CD4-positive, alpha-beta memory T cell (primary cell): ENCODE data around the gene NFATC3. TPM values are rescaled to one million over a fixed set of nuclear protein-coding genes. Genes with fewer than 3 reads are reported as not detected.
A peak's percentile ranks its signal among the peaks of the same experiment; 100 is the strongest.
"Not testable (repeated sequence)": the region's sequence is repeated elsewhere in the genome, so short reads cannot be mapped to it uniquely, and the experiment has no call there.

Source experiments
- CTCF ChIA-PET: fragments of 350-600 bp; sonication (Branson Sonifier 250); formaldehyde crosslinking; loops from one replicate; lab custom pipeline; 2021; ENCODE audit warnings: inconsistent platforms; ENCODE audit not compliant: partially characterized antibody; lab: Charles Lee
- POLR2A ChIA-PET: fragments of 350-600 bp; sonication (Branson Sonifier 250); formaldehyde crosslinking; loops from one replicate; lab custom pipeline; 2021; ENCODE audit not compliant: partially characterized antibody; lab: Charles Lee
- DNase-seq, 5 donors: peaks; one replicate each; pipeline versions ENCODE4 v3.0.0 to v3.0.0-alpha.2; 2020 to 2022; ENCODE audit warnings: mixed read lengths in 1 of 5
- H3K27ac ChIP-seq: one replicate; pipeline ENCODE4 v1.7.0; 2013; ENCODE audit warnings: low read depth, low read length
- H3K27me3 ChIP-seq: 2 replicates; pipeline ENCODE4 v1.7.0; 2013; ENCODE audit warnings: mild to moderate bottlenecking, low read length, moderate library complexity; ENCODE audit not compliant: insufficient read depth
- H3K36me3 ChIP-seq: 2 replicates; pipeline ENCODE4 v1.7.0; 2013; ENCODE audit warnings: mild to moderate bottlenecking, low read length, moderate library complexity; ENCODE audit not compliant: insufficient read depth
- H3K4me1 ChIP-seq: 2 replicates; pipeline ENCODE4 v1.7.0; 2013; ENCODE audit warnings: mild to moderate bottlenecking, low read length, moderate library complexity; ENCODE audit not compliant: insufficient read depth
- H3K4me3 ChIP-seq, 2 donors: one replicate each; pipeline ENCODE4 v1.7.0; 2013; ENCODE audit warnings: low read length in 2 of 2, mild to moderate bottlenecking in 1 of 2
- H3K9me3 ChIP-seq, 2 donors: one replicate each; pipeline ENCODE4 v1.7.0; 2013; ENCODE audit warnings: low read length in 2 of 2, control low read depth in 1 of 2; ENCODE audit not compliant: control insufficient read depth in 1 of 2
- H3K27ac Mint-ChIP-seq, 7 donors: one replicate each; pipeline ENCODE4 v1.8.0; 2020 to 2021; ENCODE audit warnings: mixed read lengths in 7 of 7, mild to moderate bottlenecking in 6 of 7, inconsistent platforms in 3 of 7, moderate library complexity in 3 of 7
- H3K27me3 Mint-ChIP-seq, 2 donors: one replicate each; pipeline ENCODE4 v1.8.0; 2020 to 2021; ENCODE audit warnings: mixed read lengths in 2 of 2
- H3K36me3 Mint-ChIP-seq, 2 donors: one replicate each; pipeline ENCODE4 v1.8.0; 2020 to 2021; ENCODE audit warnings: mixed read lengths in 2 of 2, inconsistent platforms in 1 of 2, mild to moderate bottlenecking in 1 of 2
- H3K4me1 Mint-ChIP-seq, 4 donors: one replicate each; pipeline ENCODE4 v1.8.0; 2020 to 2021; ENCODE audit warnings: mixed read lengths in 4 of 4, mild to moderate bottlenecking in 1 of 4
- H3K4me3 Mint-ChIP-seq, 8 donors: one replicate each; pipeline ENCODE4 v1.8.0; 2020 to 2021; ENCODE audit warnings: mixed read lengths in 8 of 8, mild to moderate bottlenecking in 7 of 8, moderate library complexity in 6 of 8, inconsistent platforms in 3 of 8
- H3K9me3 Mint-ChIP-seq, 8 donors: one replicate each; pipeline ENCODE4 v1.8.0; 2020 to 2021; ENCODE audit warnings: mixed read lengths in 8 of 8, mild to moderate bottlenecking in 5 of 8, inconsistent platforms in 3 of 8, moderate library complexity in 1 of 8
- intact Hi-C: fragments of 100-400 bp; cut with micrococcal nuclease; formaldehyde crosslinking; loops from one replicate; pipeline ENCODE4 v1.15.1; 2023
- polyA plus RNA-seq, 2 donors: library from polyadenylated mRNA; unstranded; fragments of 300-500 nt; fragmentation: Illumina TruSeq; gene quantifications; one replicate each; pipeline ENCODE4 v1.2.3, GENCODE V29; 2021
- total RNA-seq, 2 experiments: library from RNA; stranded (reverse); gene quantifications; one replicate each; pipeline ENCODE4 v1.2.3, GENCODE V29; 2021

NFATC3 gene
- total and polyA plus RNA-seq, 4 experiments from 2014 or later = 76.5 to 134 (median 111) TPM

DNA sequence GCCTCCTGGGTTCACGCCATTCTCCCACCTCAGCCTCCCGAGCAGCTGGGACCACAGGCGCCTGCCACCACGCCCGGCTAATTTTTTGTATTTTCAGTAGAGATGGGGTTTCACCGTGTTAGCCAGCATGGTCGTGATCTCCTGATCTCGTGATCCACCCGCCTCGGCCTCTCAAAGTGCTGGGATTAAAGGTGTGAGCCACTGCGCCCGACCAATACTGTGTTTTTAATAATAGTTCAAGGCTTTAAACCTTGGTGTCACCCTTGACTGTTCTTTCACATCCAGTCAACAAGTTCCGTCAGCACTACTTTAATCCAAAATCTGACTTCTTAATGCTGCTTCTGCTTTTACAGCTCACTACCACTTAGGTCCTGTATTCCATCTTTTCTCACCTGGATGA, 33.8 kb downstream of the NFATC3 start:
- Mint-ChIP-seq H3K4me1 (peaks cover 50 to 93% (median 74%) of the 10 kb centered on the region in 4 donors), H3K36me3 (peaks cover 3 to 14% of the 10 kb centered on the region in 2 donors), H3K4me3 (peak overlapping the region in 4 of 8 donors; percentile 6 to 67 (median 27)), H3K27ac (peak overlapping the region; percentile 0 to 90 (median 73))
- POLR2A ChIA-PET = interaction anchor here (1.0 kb wide), 1 partner anchor 13 kb away, joined by 5 read pairs; no protein-coding TSS in a partner anchor
- not testable (repeated sequence) for H3K36me3 ChIP-seq, H3K27me3 ChIP-seq, H3K4me3 ChIP-seq, H3K27me3 Mint-ChIP-seq, H3K27ac ChIP-seq, H3K9me3 Mint-ChIP-seq, H3K9me3 ChIP-seq, DNase-seq
- peaks cover 94% of the 10 kb centered on the region for H3K4me1 ChIP-seq
- CTCF ChIA-PET = interaction anchor here (0.9 to 4.5 kb wide), 3 partner anchors 20 to 46 kb away, joined by 4 to 35 read pairs (median 8); no protein-coding TSS in a partner anchor
- intact Hi-C loops = loop anchor here (10.0 kb wide), 1 partner anchor 54 kb away; no protein-coding TSS in a partner anchor

DNA sequence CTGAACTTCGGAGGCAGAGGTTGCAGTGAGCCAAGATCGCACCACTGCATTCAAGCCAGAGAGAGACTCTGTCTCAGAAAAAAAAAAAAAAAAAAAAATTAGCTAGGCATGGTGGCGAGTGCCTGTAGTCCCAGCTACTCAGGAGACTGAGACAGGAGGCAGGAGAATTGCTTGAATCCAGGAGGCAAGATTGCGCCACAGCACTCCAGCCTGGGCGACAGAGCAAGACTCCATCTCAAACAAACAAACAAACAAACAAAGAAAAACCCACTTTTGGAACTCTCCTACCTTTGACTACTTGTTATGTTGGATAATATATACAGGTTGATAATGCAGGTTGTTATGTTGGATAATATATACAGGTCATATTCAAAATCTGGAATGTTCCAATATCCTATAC, 35.3 kb downstream of the NFATC3 start:
- intact Hi-C loops, H3K36me3 ChIP-seq, H3K4me3 ChIP-seq, H3K27ac ChIP-seq, H3K9me3 Mint-ChIP-seq, H3K27me3 Mint-ChIP-seq, H3K27me3 ChIP-seq, DNase-seq, H3K9me3 ChIP-seq: not testable (repeated sequence)
- ChIA-PET POLR2A (interaction anchor here (1.0 kb wide), 2 partner anchors 12 to 91 kb away, joined by 3 read pairs; no protein-coding TSS in a partner anchor), CTCF (interaction anchor here (0.8 to 4.5 kb wide), 7 partner anchors 8 to 29 kb away, joined by 3 to 35 read pairs (median 5); no protein-coding TSS in a partner anchor)
- Mint-ChIP-seq H3K36me3 (peaks cover 7 to 16% of the 10 kb centered on the region in 2 donors), H3K4me1 (peaks cover 50 to 82% (median 68%) of the 10 kb centered on the region in 4 donors), H3K4me3 (peak overlapping the region in 5 of 8 donors; percentile 31 to 47 (median 36)), H3K27ac (peak overlapping the region in 4 of 7 donors; percentile 33 to 73 (median 41))
- H3K4me1 ChIP-seq = peaks cover 81% of the 10 kb centered on the region

DNA sequence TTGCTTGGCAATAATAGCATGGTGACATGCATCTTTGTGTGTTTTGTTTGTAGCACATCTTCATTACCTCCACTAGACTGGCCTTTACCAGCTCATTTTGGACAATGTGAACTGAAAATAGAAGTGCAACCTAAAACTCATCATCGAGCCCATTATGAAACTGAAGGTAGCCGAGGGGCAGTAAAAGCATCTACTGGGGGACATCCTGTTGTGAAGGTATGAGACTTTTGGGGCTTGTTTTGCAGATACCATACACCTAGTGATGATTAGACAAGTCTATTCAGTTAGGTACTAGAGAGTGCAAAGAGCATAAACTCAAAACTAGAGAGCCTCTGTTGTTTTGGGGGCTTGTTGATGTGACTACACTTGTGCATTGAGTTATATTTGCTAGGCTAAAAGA, 41.2 kb downstream of the NFATC3 start:
- Mint-ChIP-seq H3K27ac (peak overlapping the region in 6 of 7 donors; percentile 36 to 72 (median 60)), H3K4me1 (peaks cover 41 to 65% (median 53%) of the 10 kb centered on the region in 4 donors), H3K36me3 (peaks cover 17 to 41% of the 10 kb centered on the region in 2 donors), H3K4me3 (no peak overlapping the region), H3K27me3 (no peaks in the 10 kb centered on the region), H3K9me3 (no peaks in the 10 kb centered on the region)
- Histone ChIP-seq H3K36me3 (peaks cover 13% of the 10 kb centered on the region), H3K4me1 (peaks cover 47% of the 10 kb centered on the region), H3K27ac (no peak overlapping the region), H3K27me3 (no peaks in the 10 kb centered on the region), H3K4me3 (no peak overlapping the region), H3K9me3 (no peaks in the 10 kb centered on the region)
- intact Hi-C loops = no loop called here
- ChIA-PET POLR2A (no interaction called here), CTCF (interaction anchor here (2.7 kb wide), 1 partner anchor 42 kb away, joined by 6 read pairs; the partner anchor contains the start of gene NFATC3)
- no peak for DNase-seq

DNA sequence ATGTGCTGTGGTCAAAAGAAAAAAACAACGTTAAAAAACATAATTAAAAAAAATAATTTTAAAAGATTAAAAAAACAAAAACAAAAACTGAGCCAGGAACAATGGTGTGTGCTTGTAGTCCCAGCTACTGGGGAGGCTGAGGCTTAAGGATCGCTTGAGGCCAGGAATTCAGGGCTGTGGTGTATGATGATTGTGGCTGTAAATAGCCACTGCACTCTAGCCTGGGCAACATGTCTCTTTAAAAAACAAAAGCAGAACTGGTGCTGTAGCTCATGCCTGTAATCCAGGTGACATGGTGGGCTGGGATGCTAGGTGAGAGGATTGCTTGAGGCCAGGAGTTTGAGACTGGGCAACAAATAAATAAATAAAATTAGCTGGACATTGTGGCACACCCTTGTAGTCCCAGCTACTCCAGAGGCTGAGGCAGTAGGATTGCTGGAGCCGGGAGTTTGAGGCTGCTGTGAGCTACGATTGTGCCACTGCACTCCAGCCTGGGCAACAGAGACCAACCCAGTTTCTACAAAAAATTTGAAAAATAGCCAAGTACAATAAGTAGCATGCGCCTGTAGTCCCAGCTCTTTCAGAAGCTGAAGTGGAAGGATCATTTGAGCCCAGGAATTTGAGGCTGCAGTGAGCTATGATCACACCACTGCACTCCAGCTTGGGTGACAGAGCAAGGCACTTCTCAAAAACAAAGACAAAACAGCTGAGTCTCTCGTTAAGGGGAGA, 43.6 kb downstream of the NFATC3 start:
- no peaks in the 10 kb centered on the region for H3K27me3 Mint-ChIP-seq
- ChIA-PET POLR2A (interaction anchor here (1.2 to 1.5 kb wide), 2 partner anchors 11 to 108 kb away, joined by 4 read pairs; no protein-coding TSS in a partner anchor), CTCF (interaction anchor here (1.0 to 2.7 kb wide), 4 partner anchors 9 to 63 kb away, joined by 3 to 6 read pairs (median 4); partner anchors contain the start of gene NFATC3)
- peak overlapping the region; percentile 54 to 94 (median 85) for H3K27ac Mint-ChIP-seq
- H3K4me3 ChIP-seq = no peak overlapping the region
- H3K4me1 ChIP-seq = peaks cover 46% of the 10 kb centered on the region
- H3K9me3 Mint-ChIP-seq = no peaks in the 10 kb centered on the region
- H3K36me3 Mint-ChIP-seq = peaks cover 18 to 42% of the 10 kb centered on the region in 2 donors
- H3K27me3 ChIP-seq = no peaks in the 10 kb centered on the region
- H3K4me3 Mint-ChIP-seq = peak overlapping the region in 2 of 8 donors; percentile 3 to 39
- no peaks in the 10 kb centered on the region for H3K9me3 ChIP-seq
- no peak for DNase-seq
- intact Hi-C loops = no loop called here
- no peak overlapping the region for H3K27ac ChIP-seq
- peaks cover 6% of the 10 kb centered on the region for H3K36me3 ChIP-seq
- H3K4me1 Mint-ChIP-seq = peaks cover 43 to 74% (median 55%) of the 10 kb centered on the region in 4 donors

DNA sequence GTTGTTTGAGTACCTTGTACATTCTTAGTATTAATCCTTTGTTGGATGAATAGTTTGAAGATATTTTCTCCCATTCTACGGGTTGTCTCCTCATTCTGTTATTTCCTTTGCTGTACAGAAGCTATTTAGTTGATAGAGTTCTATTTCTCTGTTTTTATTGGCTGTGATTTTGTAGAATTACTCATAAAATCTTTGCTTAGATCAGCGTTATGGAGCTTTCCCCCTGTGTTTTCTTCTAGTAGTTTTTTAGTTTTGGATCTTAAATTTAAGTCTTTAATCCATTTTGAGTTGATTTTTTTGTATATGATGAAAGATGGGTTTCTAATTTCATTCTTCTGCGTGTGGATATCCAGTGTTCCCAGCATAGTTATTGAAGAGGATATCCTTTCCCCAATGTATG, 45.4 kb downstream of the NFATC3 start:
- no peaks in the 10 kb centered on the region for H3K9me3 Mint-ChIP-seq
- H3K27ac Mint-ChIP-seq = peak overlapping the region; percentile 77 to 94 (median 81)
- intact Hi-C loops = loop anchor here (5.0 kb wide), 1 partner anchor 43 kb away; the partner anchor contains the start of gene NFATC3
- Histone ChIP-seq H3K4me1 (peaks cover 49% of the 10 kb centered on the region), H3K4me3 (no peak overlapping the region), H3K27ac (no peak overlapping the region), H3K27me3 (no peaks in the 10 kb centered on the region), H3K36me3 (peaks cover 6% of the 10 kb centered on the region), H3K9me3 (no peaks in the 10 kb centered on the region)
- no peaks in the 10 kb centered on the region for H3K27me3 Mint-ChIP-seq
- peaks cover 41 to 73% (median 56%) of the 10 kb centered on the region in 4 donors for H3K4me1 Mint-ChIP-seq
- peaks cover 18 to 47% of the 10 kb centered on the region in 2 donors for H3K36me3 Mint-ChIP-seq
- no peak for DNase-seq
- ChIA-PET CTCF (interaction anchor here (1.2 kb wide), 1 partner anchor 60 kb away, joined by 4 read pairs; no protein-coding TSS in a partner anchor), POLR2A (interaction anchor here (2.9 kb wide), 1 partner anchor 45 kb away, joined by 11 read pairs; the partner anchor contains the start of gene NFATC3)
- peak overlapping the region in 3 of 8 donors; percentile 15 to 70 (median 41) for H3K4me3 Mint-ChIP-seq

DNA sequence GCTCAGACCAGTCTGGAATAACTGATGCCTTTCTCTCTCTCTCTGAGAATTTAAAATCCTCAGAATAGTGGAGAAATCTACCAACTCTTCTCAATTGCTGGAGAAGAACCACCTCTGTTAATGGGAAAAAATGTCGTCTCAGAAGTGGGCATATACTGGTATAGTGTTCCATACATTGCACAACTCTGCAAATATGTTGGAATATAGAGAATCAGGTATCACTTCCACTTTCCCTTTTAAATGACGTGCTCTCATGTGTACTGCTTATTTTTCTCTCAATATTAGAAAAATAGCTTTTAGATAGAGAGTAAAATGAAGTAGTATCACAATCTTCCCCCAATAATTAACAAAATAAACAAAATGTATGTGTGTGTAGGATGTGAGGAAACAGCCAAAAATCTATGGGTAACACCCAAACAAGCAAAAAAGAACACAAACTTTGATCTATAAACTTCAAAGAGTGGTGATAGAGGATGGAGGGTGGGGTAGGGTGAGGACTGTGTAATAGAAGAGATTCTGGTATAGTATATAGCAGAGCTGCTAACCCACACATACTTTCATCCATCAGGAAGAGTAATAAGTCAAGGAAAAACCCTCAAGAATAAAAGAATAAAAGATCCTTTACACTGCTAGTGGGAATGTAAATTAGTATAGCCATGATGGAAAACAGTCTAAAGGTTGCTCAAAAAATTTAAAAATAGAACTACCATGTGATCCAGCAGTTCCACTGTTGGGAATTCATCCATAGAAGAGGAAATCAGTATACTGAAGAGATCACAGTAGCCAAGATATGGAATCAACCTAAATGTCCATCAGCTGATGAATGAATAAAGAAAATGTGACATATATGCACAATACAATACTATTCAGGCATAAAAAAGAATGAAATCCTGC, 46.9 kb downstream of the NFATC3 start:
- peak overlapping the region; percentile 80 to 94 (median 82) for H3K27ac Mint-ChIP-seq
- no peaks in the 10 kb centered on the region for H3K27me3 ChIP-seq
- peak overlapping the region; percentile 37 for H3K27ac ChIP-seq
- H3K4me3 ChIP-seq = no peak overlapping the region
- DNase-seq = peak; percentile 46 to 60 (median 50)
- H3K9me3 ChIP-seq = no peaks in the 10 kb centered on the region
- POLR2A ChIA-PET = interaction anchor here (0.9 to 2.9 kb wide), 4 partner anchors 11 to 47 kb away, joined by 3 to 11 read pairs (median 4); partner anchors contain the start of gene NFATC3
- H3K9me3 Mint-ChIP-seq = no peaks in the 10 kb centered on the region
- H3K36me3 ChIP-seq = peaks cover 5% of the 10 kb centered on the region
- H3K4me1 Mint-ChIP-seq = peaks cover 41 to 70% (median 54%) of the 10 kb centered on the region in 4 donors
- peaks cover 13 to 41% of the 10 kb centered on the region in 2 donors for H3K36me3 Mint-ChIP-seq
- intact Hi-C loops = loop anchor here (5.0 kb wide), 1 partner anchor 45 kb away; the partner anchor contains the start of gene NFATC3
- H3K4me3 Mint-ChIP-seq = peak overlapping the region; percentile 47 to 72 (median 66)
- CTCF ChIA-PET = interaction anchor here (1.0 to 1.4 kb wide), 3 partner anchors 10 to 91 kb away, joined by 3 to 6 read pairs (median 3); no protein-coding TSS in a partner anchor
- H3K4me1 ChIP-seq = peaks cover 49% of the 10 kb centered on the region
- no peaks in the 10 kb centered on the region for H3K27me3 Mint-ChIP-seq
